ENCODE data around the gene SORCS2. TPM values are rescaled to one million over a fixed set of nuclear protein-coding genes. Genes with fewer than 3 reads are reported as not detected.
"Not testable (repeated sequence)": the region's sequence is repeated elsewhere in the genome, so short reads cannot be mapped to it uniquely, and the experiment has no call there.

Gene SORCS2
- total RNA-seq, 2 donors from 2014 or later: not detected

GRCh38 chr4:7442574-7443162 lies 250.3 kb downstream of the SORCS2 start:
- Mint-ChIP-seq H3K27me3 (peaks cover 43% of the 10 kb centered on the region), H3K27ac (no peak overlapping the region), H3K4me3 (no peak overlapping the region), H3K36me3 (ENCODE audit: low read depth) (no peaks in the 10 kb centered on the region), H3K4me1 (peaks cover 2% of the 10 kb centered on the region)
- H3K9me3 ChIP-seq (ENCODE audit: control insufficient read depth, low read length, poor library complexity, severe bottlenecking): no peaks in the 10 kb centered on the region
- DNase-seq (no peak), ATAC-seq (no peak)

DNA sequence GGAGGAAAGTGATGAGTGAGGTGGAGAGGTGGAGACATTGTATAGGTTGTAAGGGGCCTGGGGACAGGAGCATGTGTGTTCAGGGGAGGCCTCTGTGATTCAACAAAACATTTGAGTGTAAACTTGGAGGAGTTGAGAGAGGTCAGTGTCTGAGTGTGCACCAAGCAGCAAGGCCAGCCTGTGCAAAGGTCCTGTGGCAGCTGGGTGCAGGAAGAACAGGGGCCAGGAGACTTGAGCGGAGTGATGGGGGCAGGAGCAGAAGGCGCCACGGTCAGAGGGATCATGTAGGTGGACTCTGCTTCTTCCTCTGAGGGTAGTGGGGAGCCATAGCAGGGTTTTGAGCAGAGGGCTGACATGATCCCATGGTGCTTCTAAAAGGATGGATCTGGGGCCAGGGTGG lies 252.0 kb downstream of the SORCS2 start:
- DNase-seq (no peak), ATAC-seq (no peak)
- Mint-ChIP-seq H3K36me3 (ENCODE audit: low read depth) (no peaks in the 10 kb centered on the region), H3K27ac (no peak overlapping the region), H3K4me1 (peaks cover 4% of the 10 kb centered on the region), H3K4me3 (no peak overlapping the region), H3K27me3 (peaks cover 38% of the 10 kb centered on the region)
- no peaks in the 10 kb centered on the region for H3K9me3 ChIP-seq (ENCODE audit: control insufficient read depth, low read length, poor library complexity, severe bottlenecking)

- H3K9me3 ChIP-seq (ENCODE audit: control insufficient read depth, low read length, poor library complexity, severe bottlenecking): no peaks in the 10 kb centered on the region
- Mint-ChIP-seq H3K36me3 (ENCODE audit: low read depth) (no peaks in the 10 kb centered on the region), H3K4me3 (no peak overlapping the region), H3K27ac (no peak overlapping the region), H3K27me3 (peaks cover 38% of the 10 kb centered on the region), H3K4me1 (peaks cover 4% of the 10 kb centered on the region)
- DNase-seq (no peak), ATAC-seq (no peak)
Measured at GRCh38 chr4:7444731-7445130, 252.4 kb downstream of the SORCS2 start.

GRCh38 chr4:7447236-7447635 lies 254.9 kb downstream of the SORCS2 start:
- Mint-ChIP-seq H3K36me3 (ENCODE audit: low read depth) (no peaks in the 10 kb centered on the region), H3K4me3 (no peak overlapping the region), H3K4me1 (peaks cover 2% of the 10 kb centered on the region), H3K27ac (no peak overlapping the region), H3K27me3 (peaks cover 26% of the 10 kb centered on the region)
- no peaks in the 10 kb centered on the region for H3K9me3 ChIP-seq (ENCODE audit: control insufficient read depth, low read length, poor library complexity, severe bottlenecking)
- no peak for ATAC-seq
- no peak for DNase-seq

GRCh38 chr4:7448036-7448435 lies 255.7 kb downstream of the SORCS2 start:
- H3K4me3 Mint-ChIP-seq: no peak overlapping the region
- peaks cover 2% of the 10 kb centered on the region for H3K4me1 Mint-ChIP-seq
- no peaks in the 10 kb centered on the region for H3K36me3 Mint-ChIP-seq (ENCODE audit: low read depth)
- peaks cover 22% of the 10 kb centered on the region for H3K27me3 Mint-ChIP-seq
- ATAC-seq (no peak), DNase-seq (no peak)
- no peaks in the 10 kb centered on the region for H3K9me3 ChIP-seq (ENCODE audit: control insufficient read depth, low read length, poor library complexity, severe bottlenecking)
- H3K27ac Mint-ChIP-seq: no peak overlapping the region

GRCh38 chr4:7450775-7451433 lies 258.6 kb downstream of the SORCS2 start:
- H3K9me3 ChIP-seq (ENCODE audit: control insufficient read depth, low read length, poor library complexity, severe bottlenecking): no peaks in the 10 kb centered on the region
- no peak for ATAC-seq
- Mint-ChIP-seq H3K4me1 (peaks cover 2% of the 10 kb centered on the region), H3K27ac (no peak overlapping the region), H3K4me3 (no peak overlapping the region), H3K27me3 (no peaks in the 10 kb centered on the region), H3K36me3 (ENCODE audit: low read depth) (no peaks in the 10 kb centered on the region)
- no peak for DNase-seq

GRCh38 chr4:7451434-7451789 lies 259.1 kb downstream of the SORCS2 start:
- DNase-seq (no peak), ATAC-seq (no peak)
- H3K27ac Mint-ChIP-seq: no peak overlapping the region
- no peak overlapping the region for H3K4me3 Mint-ChIP-seq
- no peaks in the 10 kb centered on the region for H3K27me3 Mint-ChIP-seq
- no peaks in the 10 kb centered on the region for H3K36me3 Mint-ChIP-seq (ENCODE audit: low read depth)
- H3K4me1 Mint-ChIP-seq: peaks cover 2% of the 10 kb centered on the region
- no peaks in the 10 kb centered on the region for H3K9me3 ChIP-seq (ENCODE audit: control insufficient read depth, low read length, poor library complexity, severe bottlenecking)

DNA sequence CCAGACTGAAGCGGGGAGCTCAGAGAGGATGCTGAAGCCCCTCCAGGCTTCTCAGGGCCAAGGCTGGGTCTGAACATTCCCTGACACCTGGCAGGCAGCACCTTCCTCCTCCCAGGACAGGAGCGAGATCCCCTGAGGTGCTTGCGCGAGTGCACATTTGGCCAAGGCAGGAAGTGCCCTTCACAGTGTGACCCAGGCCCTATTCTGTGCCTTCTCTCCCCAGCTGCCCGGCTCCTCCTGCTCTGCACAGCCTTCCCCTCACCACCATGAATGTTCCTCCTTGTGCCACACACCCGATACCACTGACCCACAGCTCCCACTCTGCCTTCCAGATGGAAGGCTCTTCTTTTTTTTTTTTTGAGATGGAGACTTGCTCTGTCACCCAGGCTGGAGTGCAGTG lies 259.5 kb downstream of the SORCS2 start:
- no peak for ATAC-seq
- no peak overlapping the region for H3K4me3 Mint-ChIP-seq
- no peak overlapping the region for H3K27ac Mint-ChIP-seq
- DNase-seq: no peak
- no peaks in the 10 kb centered on the region for H3K36me3 Mint-ChIP-seq (ENCODE audit: low read depth)
- no peaks in the 10 kb centered on the region for H3K9me3 ChIP-seq (ENCODE audit: control insufficient read depth, low read length, poor library complexity, severe bottlenecking)
- no peaks in the 10 kb centered on the region for H3K27me3 Mint-ChIP-seq
- H3K4me1 Mint-ChIP-seq: peaks cover 2% of the 10 kb centered on the region

- H3K4me1 Mint-ChIP-seq; H3K9me3 ChIP-seq (ENCODE audit: control insufficient read depth, low read length, poor library complexity, severe bottlenecking); H3K27ac Mint-ChIP-seq; DNase-seq; ATAC-seq; H3K4me3 Mint-ChIP-seq; H3K27me3 Mint-ChIP-seq; H3K36me3 Mint-ChIP-seq (ENCODE audit: low read depth): not testable (repeated sequence)
Measured at GRCh38 chr4:7452802-7453201, 260.5 kb downstream of the SORCS2 start.

GRCh38 chr4:7457201-7458065 lies 265.1 kb downstream of the SORCS2 start:
- H3K9me3 ChIP-seq (ENCODE audit: control insufficient read depth, low read length, poor library complexity, severe bottlenecking): no peaks in the 10 kb centered on the region
- H3K4me1 Mint-ChIP-seq: no peaks in the 10 kb centered on the region
- H3K27me3 Mint-ChIP-seq: peaks cover 30% of the 10 kb centered on the region
- H3K36me3 Mint-ChIP-seq (ENCODE audit: low read depth): no peaks in the 10 kb centered on the region
- H3K4me3 Mint-ChIP-seq: no peak overlapping the region
- H3K27ac Mint-ChIP-seq: no peak overlapping the region
- ATAC-seq: no peak
- no peak for DNase-seq

DNA sequence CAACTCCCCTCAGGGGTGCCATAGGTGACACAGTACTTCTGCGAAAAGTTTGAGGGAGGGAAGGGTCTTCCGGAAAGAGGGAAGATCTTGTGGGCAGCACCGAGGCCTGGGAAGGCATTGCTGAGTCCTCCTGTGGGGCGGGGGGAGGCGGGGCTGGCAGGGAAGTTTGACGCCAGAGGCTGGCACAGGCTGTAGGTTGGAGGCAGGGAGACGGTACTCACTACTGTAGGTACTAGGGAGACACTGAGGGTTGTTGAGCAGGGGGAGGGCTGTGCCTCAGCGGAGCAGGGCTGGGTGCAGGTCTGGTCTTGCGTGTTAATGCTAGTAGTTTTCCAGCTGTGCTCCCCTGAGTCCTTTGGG lies 265.7 kb downstream of the SORCS2 start:
- peaks cover 30% of the 10 kb centered on the region for H3K27me3 Mint-ChIP-seq

GRCh38 chr4:7458477-7458876 lies 266.1 kb downstream of the SORCS2 start:
- Mint-ChIP-seq H3K36me3 (ENCODE audit: low read depth) (no peaks in the 10 kb centered on the region), H3K4me3 (no peak overlapping the region), H3K27ac (no peak overlapping the region), H3K27me3 (peaks cover 30% of the 10 kb centered on the region), H3K4me1 (no peaks in the 10 kb centered on the region)
- DNase-seq (no peak), ATAC-seq (no peak)
- H3K9me3 ChIP-seq (ENCODE audit: control insufficient read depth, low read length, poor library complexity, severe bottlenecking): no peaks in the 10 kb centered on the region

More for the DNA sequence above, 265.7 kb downstream of the SORCS2 start:
- no peak overlapping the region for H3K4me3 Mint-ChIP-seq
- H3K9me3 ChIP-seq (ENCODE audit: control insufficient read depth, low read length, poor library complexity, severe bottlenecking): no peaks in the 10 kb centered on the region
- DNase-seq (no peak), ATAC-seq (no peak)
- no peaks in the 10 kb centered on the region for H3K36me3 Mint-ChIP-seq (ENCODE audit: low read depth)
- no peaks in the 10 kb centered on the region for H3K4me1 Mint-ChIP-seq
- H3K27ac Mint-ChIP-seq: no peak overlapping the region

DNA sequence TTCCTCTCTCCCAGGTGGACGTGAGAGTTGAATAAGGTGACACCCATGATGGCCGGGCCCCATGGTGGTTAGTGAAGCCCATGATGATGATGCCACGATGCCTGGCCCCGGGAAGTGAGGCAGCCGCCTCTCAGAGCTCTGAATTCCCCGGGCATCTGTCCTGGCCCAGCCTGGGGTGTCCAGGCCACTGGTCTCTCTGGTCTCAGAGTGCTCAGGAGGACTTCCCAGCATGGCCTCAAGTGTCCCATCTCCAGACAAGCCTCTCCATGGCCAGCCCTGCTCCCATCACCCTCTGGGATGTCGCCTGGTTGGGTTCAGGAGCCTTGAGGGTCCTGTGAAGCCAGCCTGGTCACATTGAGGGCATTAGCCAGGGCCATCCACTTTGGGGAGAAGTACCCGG lies 267.1 kb downstream of the SORCS2 start:
- no peaks in the 10 kb centered on the region for H3K9me3 ChIP-seq (ENCODE audit: control insufficient read depth, low read length, poor library complexity, severe bottlenecking)
- ATAC-seq (no peak), DNase-seq (no peak)
- Mint-ChIP-seq H3K36me3 (ENCODE audit: low read depth) (no peaks in the 10 kb centered on the region), H3K27ac (no peak overlapping the region), H3K4me1 (no peaks in the 10 kb centered on the region), H3K27me3 (peaks cover 30% of the 10 kb centered on the region), H3K4me3 (no peak overlapping the region)

Measured in T-helper 17 cell (primary cell).